HCT116 (cell line): Measurements from ENCODE around the gene TLCD3B. TPM values are rescaled to one million over a fixed set of nuclear protein-coding genes. Genes with fewer than 3 reads are reported as not detected.

ENCODE experiments used
- ATAC-seq: fragments of 200-7000 bp; cut with Tn5 transposase; 2 replicates; pipeline ENCODE4 v1.9.1; 2020; ENCODE audit warnings: mild to moderate bottlenecking, moderate library complexity
- BruUV-seq: library from RNA; stranded (reverse); fragments of 400-500 nt; replicated peaks from 2 replicates; lab custom pipeline; 2021; lab: Mats Ljungman, UMichigan
- CTCF ChIA-PET: fragments of 300-600 bp; sonication (Branson Sonifier 250); formaldehyde crosslinking; loops from one replicate; lab custom pipeline; 2021; ENCODE audit warnings: antibody characterized with exemption; lab: Charles Lee
- POLR2A ChIA-PET: fragments of 300-600, 350-600 bp; sonication (Branson Sonifier 250); formaldehyde crosslinking; loops from one replicate; lab custom pipeline; 2021; ENCODE audit warnings: antibody characterized with exemption; lab: Charles Lee
- RAD21 ChIA-PET, 2 experiments: fragments of 300-600 bp; sonication (Branson Sonifier 250); formaldehyde crosslinking; loops; one replicate each; lab custom pipeline; 2023; ENCODE audit warnings: low total read pairs in 2 of 2; ENCODE audit not compliant: uncharacterized antibody in 2 of 2, unreplicated experiment in 2 of 2, low non-redundant PET in 1 of 2; lab: Charles Lee
- DNase-seq: peaks from one replicate; pipeline ENCODE4 v3.0.0-alpha.2; 2010; ENCODE audit warnings: low read depth, low spot score
- H2AFZ ChIP-seq: fragments of 200-600 bp; shearing (Covaris generic), sonication (generic); 2 replicates; pipeline ENCODE4 v1.6.1; 2017; ENCODE audit warnings: low read depth, mixed run types, mixed read lengths, antibody characterized with exemption, low read length; ENCODE audit not compliant: poor library complexity, severe bottlenecking
- H3K27ac ChIP-seq: 2 replicates; pipeline ENCODE4 v1.5.1; 2012; ENCODE audit warnings: low read depth, low read length
- H3K27me3 ChIP-seq: fragments of 200-600 bp; sonication (generic); 2 replicates; pipeline ENCODE4 v1.6.1; 2016; ENCODE audit warnings: mixed run types, low read length, mixed read lengths; ENCODE audit not compliant: insufficient read depth
- H3K36me3 ChIP-seq, 2 experiments: fragments of 200-500 bp in 1 of 2; fragments of 200-600 bp in 1 of 2; sonication (Bioruptor generic) in 1 of 2; sonication (generic) in 1 of 2; 2 replicates each; pipeline versions ENCODE4 v1.5.1 to v1.6.1; 2014 to 2016; ENCODE audit warnings: low read length in 2 of 2, inconsistent platforms in 1 of 2, mixed read lengths in 1 of 2, mixed run types in 1 of 2; ENCODE audit not compliant: insufficient read depth in 2 of 2, control insufficient read depth in 1 of 2
- H3K4me1 ChIP-seq, 2 experiments: fragments of 200-600 bp in 1 of 2; sonication (generic) in 1 of 2; 2 replicates each; pipeline versions ENCODE4 v1.5.1 to v1.6.1; 2012 to 2017; ENCODE audit warnings: low read length in 2 of 2, inconsistent platforms in 1 of 2, mild to moderate bottlenecking in 1 of 2, mixed read lengths in 1 of 2, mixed run types in 1 of 2, moderate library complexity in 1 of 2; ENCODE audit not compliant: insufficient read depth in 2 of 2, control insufficient read depth in 1 of 2
- H3K4me2 ChIP-seq: fragments of 200-600 bp; sonication (generic); 2 replicates; pipeline ENCODE4 v1.6.1; 2017; ENCODE audit warnings: mixed run types, low read length, mixed read lengths
- H3K4me3 ChIP-seq, 2 experiments: fragments of 200-600 bp in 1 of 2; sonication (generic) in 1 of 2; replicated peaks in 1 of 2; 2 replicates each; pipeline ENCODE4 v1.5.1; 2011 to 2016; ENCODE audit warnings: low read length in 2 of 2, control low read depth in 1 of 2, low read depth in 1 of 2, mild to moderate bottlenecking in 1 of 2, mixed read lengths in 1 of 2, mixed run types in 1 of 2
- H3K79me2 ChIP-seq: fragments of 200-600 bp; sonication (generic); 2 replicates; pipeline ENCODE4 v1.6.1; 2017; ENCODE audit warnings: mild to moderate bottlenecking, mixed run types, low read length, moderate library complexity, mixed read lengths; ENCODE audit not compliant: insufficient read depth
- H3K9ac ChIP-seq: fragments of 200-600 bp; sonication (generic); 2 replicates; pipeline ENCODE4 v1.6.1; 2016; ENCODE audit warnings: low read length, mixed read lengths
- H3K9me2 ChIP-seq: fragments of 200-600 bp; sonication (generic), shearing (Covaris generic); 2 replicates; pipeline ENCODE4 v1.6.1; 2017; ENCODE audit warnings: mixed run types, mild to moderate bottlenecking, moderate library complexity; ENCODE audit not compliant: insufficient read depth
- H3K9me3 ChIP-seq, 2 experiments: fragments of 200-500 bp in 1 of 2; fragments of 200-600 bp in 1 of 2; sonication (Bioruptor generic) in 1 of 2; sonication (generic) in 1 of 2; 2 replicates each; pipeline ENCODE4 v1.6.1; 2014 to 2017; ENCODE audit warnings: low read length in 2 of 2, mixed read lengths in 2 of 2, inconsistent platforms in 1 of 2, low read depth in 1 of 2, mild to moderate bottlenecking in 1 of 2, mixed run types in 1 of 2, moderate library complexity in 1 of 2; ENCODE audit not compliant: control insufficient read depth in 1 of 2, insufficient read depth in 1 of 2
- H4K20me1 ChIP-seq: fragments of 200-600 bp; sonication (generic), shearing (Covaris generic); 2 replicates; pipeline ENCODE4 v1.6.1; 2017; ENCODE audit warnings: mixed run types, mild to moderate bottlenecking, moderate library complexity; ENCODE audit not compliant: insufficient read depth
- CEBPB ChIP-seq: IDR thresholded peaks from 2 replicates; pipeline ENCODE4 v1.6.1; 2012; ENCODE audit warnings: low read depth
- CTCF ChIP-seq, 3 experiments: fragments of 200-600 bp in 1 of 3; sonication (generic) in 1 of 3; IDR thresholded peaks in 2 of 3; conservative IDR thresholded peaks in 1 of 3; 2 replicates each; pipeline ENCODE4 v1.5.1; 2012 to 2017; ENCODE audit warnings: low read depth in 2 of 3, low read length in 2 of 3, antibody characterized with exemption in 1 of 3, borderline replicate concordance in 1 of 3, control low read depth in 1 of 3, mild to moderate bottlenecking in 1 of 3, mixed read lengths in 1 of 3, mixed run types in 1 of 3, moderate library complexity in 1 of 3; ENCODE audit not compliant: insufficient read depth in 1 of 3
- ELF1 ChIP-seq: IDR thresholded peaks from 2 replicates; pipeline ENCODE4 v1.6.1; 2012; ENCODE audit warnings: low read depth, borderline replicate concordance
- EZH2 ChIP-seq: fragments of 200-600 bp; sonication (generic); IDR thresholded peaks from 2 replicates; pipeline ENCODE4 v1.6.1; 2017; ENCODE audit warnings: antibody characterized with exemption, mixed run types
- EZH2phosphoT487 ChIP-seq: fragments of 200-600 bp; IDR thresholded peaks from 2 replicates; pipeline ENCODE4 v1.6.1; 2018; ENCODE audit warnings: antibody characterized with exemption, borderline replicate concordance
- POLR2AphosphoS5 ChIP-seq: IDR thresholded peaks from 2 replicates; pipeline ENCODE4 v1.6.1; 2011; ENCODE audit warnings: mild to moderate bottlenecking, low read depth, low read length, moderate library complexity
- SIN3A ChIP-seq: IDR thresholded peaks from 2 replicates; pipeline ENCODE4 v1.6.1; 2012; ENCODE audit warnings: low read depth
- SP1 ChIP-seq: IDR thresholded peaks from 2 replicates; pipeline ENCODE4 v1.6.1; 2012; ENCODE audit warnings: low read depth
- SRF ChIP-seq: IDR thresholded peaks from 2 replicates; pipeline ENCODE4 v1.6.1; 2012; ENCODE audit warnings: low read depth
- TCF7L2 ChIP-seq: IDR thresholded peaks from 2 replicates; pipeline ENCODE4 v1.7.0; 2011; ENCODE audit warnings: borderline replicate concordance, inconsistent platforms; ENCODE audit not compliant: insufficient read depth, insufficient read length; ENCODE audit errors: extremely low read depth
- YY1 ChIP-seq: IDR thresholded peaks from 2 replicates; pipeline ENCODE4 v1.6.1; 2011; ENCODE audit warnings: low read length, low read depth, moderate library complexity, mild to moderate bottlenecking; ENCODE audit not compliant: insufficient replicate concordance; ENCODE audit errors: extremely low read depth
- ZBTB33 ChIP-seq: IDR thresholded peaks from 2 replicates; pipeline ENCODE4 v1.6.1; 2011; ENCODE audit warnings: mild to moderate bottlenecking, low read length, moderate library complexity; ENCODE audit not compliant: insufficient replicate concordance; ENCODE audit errors: extremely low read depth
- ZFX ChIP-seq: fragments of 450-650 bp; IDR thresholded peaks from 2 replicates; pipeline ENCODE4 v1.6.1; 2017
- intact Hi-C: fragments of 100-400 bp; cut with micrococcal nuclease; formaldehyde crosslinking; loops from 2 replicates; pipeline ENCODE4 v1.10.0; 2022
- total RNA-seq: library from RNA; stranded (reverse); gene quantifications from one replicate; pipeline ENCODE4 v1.2.1, GENCODE V29; 2021; ENCODE audit not compliant: unreplicated experiment
- TF ChIP-seq, protein P1 (sequence below): IDR thresholded peaks from 2 replicates; pipeline ENCODE4 v1.6.1; 2012
- TF ChIP-seq, protein P2 (sequence below): IDR thresholded peaks from 2 replicates; pipeline ENCODE4 v1.6.1; 2012

Gene TLCD3B
- total RNA-seq, 1 experiment from 2014 or later, result 1.0 TPM

DNA sequence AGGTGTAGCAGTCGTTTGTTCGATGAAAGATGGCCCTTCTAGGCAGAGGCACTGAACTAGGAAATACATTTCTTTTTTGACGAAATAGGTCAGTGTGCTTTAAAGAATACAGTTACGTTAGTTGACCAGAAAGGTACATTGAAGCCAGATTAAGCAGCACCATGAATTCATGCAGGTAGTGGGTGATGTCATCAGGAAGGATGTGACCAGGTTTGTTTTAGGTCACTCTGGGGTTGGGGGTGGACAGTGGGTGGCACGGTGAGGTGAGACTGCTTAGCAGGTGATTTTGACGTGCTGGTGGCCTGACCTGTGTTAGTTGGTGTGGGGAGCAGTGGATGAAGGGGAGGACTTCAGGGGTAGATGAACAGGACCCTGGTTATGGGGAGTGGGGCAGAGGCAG is 31.5 kb downstream of the TLCD3B start:
- Histone ChIP-seq H3K9me2 (no peaks in the 10 kb centered on the region), H3K9ac (no peak overlapping the region), H3K9me3 (no peaks in the 10 kb centered on the region), H4K20me1 (no peaks in the 10 kb centered on the region), H3K27me3 (no peaks in the 10 kb centered on the region), H2AFZ (no peak overlapping the region), H3K4me1 (peaks cover 4 to 18% of the 10 kb centered on the region in 2 experiments), H3K79me2 (peaks cover 11% of the 10 kb centered on the region), H3K27ac (no peak overlapping the region), H3K4me3 (no peak overlapping the region), H3K4me2 (no peak overlapping the region), H3K36me3 (peaks cover 0 to 4% of the 10 kb centered on the region in 2 experiments; a peak in 2 of 4 replicates)
- TF ChIP-seq EZH2phosphoT487, result no peak
- TF ChIP-seq ZFX, result no peak
- TF ChIP-seq YY1, result no peak
- no peak for TF ChIP-seq TCF7L2
- TF ChIP-seq, protein P1, sequence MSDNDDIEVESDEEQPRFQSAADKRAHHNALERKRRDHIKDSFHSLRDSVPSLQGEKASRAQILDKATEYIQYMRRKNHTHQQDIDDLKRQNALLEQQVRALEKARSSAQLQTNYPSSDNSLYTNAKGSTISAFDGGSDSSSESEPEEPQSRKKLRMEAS, result no peak
- no peak for TF ChIP-seq ZBTB33
- TF ChIP-seq CEBPB, result no peak
- no peak for TF ChIP-seq EZH2
- TF ChIP-seq CTCF (IDR thresholded peaks at IDR 0.05 in 2 of 3, conservative IDR thresholded peaks at IDR 0.05 in 1 of 3; ENCODE audit: borderline replicate concordance in 1 of 3, insufficient read depth in 1 of 3, low read depth in 2 of 3, low read length in 2 of 3), result no peak
- TF ChIP-seq, protein P2, sequence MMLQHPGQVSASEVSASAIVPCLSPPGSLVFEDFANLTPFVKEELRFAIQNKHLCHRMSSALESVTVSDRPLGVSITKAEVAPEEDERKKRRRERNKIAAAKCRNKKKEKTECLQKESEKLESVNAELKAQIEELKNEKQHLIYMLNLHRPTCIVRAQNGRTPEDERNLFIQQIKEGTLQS, result no peak
- no peak for TF ChIP-seq SRF
- TF ChIP-seq ELF1, result no peak
- no peak for TF ChIP-seq SIN3A
- no peak for TF ChIP-seq POLR2AphosphoS5
- no peak for TF ChIP-seq SP1
- ChIA-PET RAD21 (interaction anchor here in 1 of 2 experiments (0.5 kb wide), 1 partner anchor 489 kb away, joined by 3 read pairs; no protein-coding TSS in a partner anchor), CTCF (no interaction called here), POLR2A (no interaction called here)
- intact Hi-C loops, result no loop called here
- DNase-seq (no peak), ATAC-seq (no peak)
- BruUV-seq, result no TSS peak
